HG02885 (cell line): ENCODE data around the gene SMPD3.

Experiments
- ATAC-seq: cut with Tn5 transposase; IDR thresholded peaks from one replicate; pipeline ENCODE4 v1.9.1; 2021; ENCODE audit warnings: mild to moderate bottlenecking; ENCODE audit not compliant: unreplicated experiment, poor library complexity

The SMPD3 gene

GRCh38 chr16:68310437-68310773 is 137.9 kb downstream of the SMPD3 start:
- ATAC-seq, result peak; percentile 34

DNA sequence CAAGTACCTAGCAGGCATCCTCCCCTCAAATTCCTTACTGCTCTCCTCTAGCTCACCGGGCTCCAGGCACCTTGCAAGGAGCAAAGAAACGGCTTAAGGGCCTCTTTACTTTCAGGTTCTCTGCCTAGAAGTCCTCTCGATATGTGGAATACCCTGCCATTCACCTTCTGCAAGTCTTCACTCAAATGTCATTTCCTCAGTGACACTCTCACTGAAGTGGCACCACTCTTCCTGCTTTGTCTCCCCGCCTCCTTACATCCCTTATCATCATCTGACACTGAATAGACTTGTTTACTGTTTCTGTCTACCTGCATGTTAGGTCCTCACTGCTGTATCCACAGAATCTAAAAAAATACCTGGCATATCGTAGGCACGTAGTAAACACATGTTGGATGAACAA is 138.5 kb downstream of the SMPD3 start:
- ATAC-seq, result no peak
